Epithelial cell of prostate (primary cell): ENCODE data around the gene MEIKIN.
A peak's percentile ranks its signal among the peaks of the same experiment; 100 is the strongest.

Experiments used
- DNase-seq: peaks from one replicate; pipeline ENCODE4 v3.0.0-alpha.2; 2011; ENCODE audit warnings: low read depth, low spot score
- H3K27ac ChIP-seq: fragments of 450-650 bp; 2 replicates; pipeline ENCODE4 v1.5.1; 2017; ENCODE audit warnings: mild to moderate bottlenecking

Gene MEIKIN

GRCh38 chr5:131974622-131974955 is 29.1 kb upstream of the MEIKIN start:
- H3K27ac ChIP-seq = no peak overlapping the region
- DNase-seq = no peak

- no peak overlapping the region for H3K27ac ChIP-seq
- DNase-seq = no peak
Observed at GRCh38 chr5:131974016-131974415, 28.6 kb upstream of the MEIKIN start.

- no peak overlapping the region for H3K27ac ChIP-seq
- DNase-seq = no peak
Observed at GRCh38 chr5:131973089-131973712, 27.7 kb upstream of the MEIKIN start.

- DNase-seq = no peak
- no peak overlapping the region for H3K27ac ChIP-seq
Observed at GRCh38 chr5:131968396-131968954, 23.0 kb upstream of the MEIKIN start.

- DNase-seq = no peak
- no peak overlapping the region for H3K27ac ChIP-seq
Observed at GRCh38 chr5:131966551-131966950, 21.1 kb upstream of the MEIKIN start.

GRCh38 chr5:131965826-131966415 is 20.5 kb upstream of the MEIKIN start:
- H3K27ac ChIP-seq = no peak overlapping the region
- DNase-seq = no peak

- no peak for DNase-seq
Observed at GRCh38 chr5:131959906-131960305, 14.4 kb upstream of the MEIKIN start.

GRCh38 chr5:131959136-131959535 is 13.7 kb upstream of the MEIKIN start:
- no peak for DNase-seq
- H3K27ac ChIP-seq = no peak overlapping the region

More at GRCh38 chr5:131959906-131960305, 14.4 kb upstream of the MEIKIN start:
- no peak overlapping the region for H3K27ac ChIP-seq

GRCh38 chr5:131957721-131958441 is 12.4 kb upstream of the MEIKIN start:
- DNase-seq = no peak
- H3K27ac ChIP-seq = no peak overlapping the region

- no peak for DNase-seq
- no peak overlapping the region for H3K27ac ChIP-seq
Observed at GRCh38 chr5:131953969-131954368, 8.5 kb upstream of the MEIKIN start.

GRCh38 chr5:131952301-131952857 is 6.9 kb upstream of the MEIKIN start:
- H3K27ac ChIP-seq = no peak overlapping the region
- no peak for DNase-seq

GRCh38 chr5:131950706-131951105 is 5.2 kb upstream of the MEIKIN start:
- no peak for DNase-seq
- no peak overlapping the region for H3K27ac ChIP-seq

- H3K27ac ChIP-seq = no peak overlapping the region
- peak; percentile 0 for DNase-seq
Observed at GRCh38 chr5:131947445-131947844, 2.0 kb upstream of the MEIKIN start.

- H3K27ac ChIP-seq = no peak overlapping the region
- no peak for DNase-seq
Observed at GRCh38 chr5:131944702-131945550, 537 bp downstream of the MEIKIN start.

- no peak for DNase-seq
- no peak overlapping the region for H3K27ac ChIP-seq
Observed at GRCh38 chr5:131943916-131944315, 1.5 kb downstream of the MEIKIN start.

GRCh38 chr5:131942016-131942415 is 3.4 kb downstream of the MEIKIN start:
- no peak for DNase-seq
- no peak overlapping the region for H3K27ac ChIP-seq

GRCh38 chr5:131939690-131940345 is 5.6 kb downstream of the MEIKIN start:
- H3K27ac ChIP-seq = no peak overlapping the region
- no peak for DNase-seq

- no peak overlapping the region for H3K27ac ChIP-seq
- DNase-seq = no peak
Observed at GRCh38 chr5:131932235-131932634, 13.2 kb downstream of the MEIKIN start.

GRCh38 chr5:131928957-131929356 is 16.5 kb downstream of the MEIKIN start:
- no peak for DNase-seq

GRCh38 chr5:131926168-131926567 is 19.3 kb downstream of the MEIKIN start:
- no peak for DNase-seq
- H3K27ac ChIP-seq = no peak overlapping the region

More at GRCh38 chr5:131928957-131929356, 16.5 kb downstream of the MEIKIN start:
- no peak overlapping the region for H3K27ac ChIP-seq
